ENCODE measurements around the gene SLC10A7.

GRCh38 chr4:146245850-146246249 is 275.9 kb downstream of the SLC10A7 start:
- TF ChIP-seq CTCF (IDR thresholded peaks at IDR 0.05; ENCODE audit: low read depth, low read length, missing input control) (no peak), ZBTB33 (IDR thresholded peaks at IDR 0.05) (no peak)
